ENCODE measurements around the gene TATDN3.
"Not testable (repeated sequence)": the region's sequence is repeated elsewhere in the genome, so short reads cannot be mapped to it uniquely, and the experiment has no call there.

Gene TATDN3

GRCh38 chr1:212775241-212775640 is 16.5 kb upstream of the TATDN3 start:
- no peak for DNase-seq (ENCODE audit: low spot score)

GRCh38 chr1:212777151-212777550 is 14.5 kb upstream of the TATDN3 start:
- no peak for DNase-seq (ENCODE audit: low spot score)

GRCh38 chr1:212779086-212779485 is 12.6 kb upstream of the TATDN3 start:
- DNase-seq (ENCODE audit: low spot score), result not testable (repeated sequence)

- no peak for DNase-seq (ENCODE audit: low spot score)
Measured at GRCh38 chr1:212780759-212781158, 10.9 kb upstream of the TATDN3 start.

- no peak for DNase-seq (ENCODE audit: low spot score)
Measured at GRCh38 chr1:212781225-212781624, 10.5 kb upstream of the TATDN3 start.

- DNase-seq (ENCODE audit: low spot score), result peak; percentile 24
Measured at GRCh38 chr1:212782422-212783154, 9.1 kb upstream of the TATDN3 start.

GRCh38 chr1:212783976-212784375 is 7.7 kb upstream of the TATDN3 start:
- DNase-seq (ENCODE audit: low spot score), result no peak

- no peak for DNase-seq (ENCODE audit: low spot score)
Measured at GRCh38 chr1:212785871-212786270, 5.8 kb upstream of the TATDN3 start.

GRCh38 chr1:212791261-212791675 is 426 bp upstream of the TATDN3 start:
- no peak for DNase-seq (ENCODE audit: low spot score)

GRCh38 chr1:212792396-212792908 is 758 bp downstream of the TATDN3 start:
- DNase-seq (ENCODE audit: low spot score), result no peak

- DNase-seq (ENCODE audit: low spot score), result peak; percentile 22
Measured at GRCh38 chr1:212794561-212795014, 2.9 kb downstream of the TATDN3 start.

GRCh38 chr1:212797681-212798080 is 6.0 kb downstream of the TATDN3 start:
- no peak for DNase-seq (ENCODE audit: low spot score)

GRCh38 chr1:212805767-212806166 is 14.1 kb downstream of the TATDN3 start:
- DNase-seq (ENCODE audit: low spot score), result no peak

- no peak for DNase-seq (ENCODE audit: low spot score)
Measured at GRCh38 chr1:212814537-212815334, 23.0 kb downstream of the TATDN3 start.

GRCh38 chr1:212816567-212817278 is 25.0 kb downstream of the TATDN3 start:
- DNase-seq (ENCODE audit: low spot score), result no peak

- no peak for DNase-seq (ENCODE audit: low spot score)
Measured at GRCh38 chr1:212819726-212820125, 28.0 kb downstream of the TATDN3 start.

GRCh38 chr1:212820969-212821368 is 29.3 kb downstream of the TATDN3 start:
- DNase-seq (ENCODE audit: low spot score), result no peak

GRCh38 chr1:212822956-212823355 is 31.3 kb downstream of the TATDN3 start:
- DNase-seq (ENCODE audit: low spot score), result no peak

GRCh38 chr1:212824201-212824600 is 32.5 kb downstream of the TATDN3 start:
- no peak for DNase-seq (ENCODE audit: low spot score)

- no peak for DNase-seq (ENCODE audit: low spot score)
Measured at GRCh38 chr1:212825798-212826452, 34.2 kb downstream of the TATDN3 start.

- no peak for DNase-seq (ENCODE audit: low spot score)
Measured at GRCh38 chr1:212827171-212827776, 35.6 kb downstream of the TATDN3 start.

All from kidney capillary endothelial cell (primary cell).